ENCODE data around the gene KCNQ1. TPM values are rescaled to one million over a fixed set of nuclear protein-coding genes. Genes with fewer than 3 reads are reported as not detected.
A peak's percentile ranks its signal among the peaks of the same experiment; 100 is the strongest.

KCNQ1 gene
- total and polyA plus RNA-seq, 2 of the 13 experiments (the other 11 are each of a cell fraction or from before 2014, with no cell fraction given) = 0.02 to 0.08 TPM

DNA sequence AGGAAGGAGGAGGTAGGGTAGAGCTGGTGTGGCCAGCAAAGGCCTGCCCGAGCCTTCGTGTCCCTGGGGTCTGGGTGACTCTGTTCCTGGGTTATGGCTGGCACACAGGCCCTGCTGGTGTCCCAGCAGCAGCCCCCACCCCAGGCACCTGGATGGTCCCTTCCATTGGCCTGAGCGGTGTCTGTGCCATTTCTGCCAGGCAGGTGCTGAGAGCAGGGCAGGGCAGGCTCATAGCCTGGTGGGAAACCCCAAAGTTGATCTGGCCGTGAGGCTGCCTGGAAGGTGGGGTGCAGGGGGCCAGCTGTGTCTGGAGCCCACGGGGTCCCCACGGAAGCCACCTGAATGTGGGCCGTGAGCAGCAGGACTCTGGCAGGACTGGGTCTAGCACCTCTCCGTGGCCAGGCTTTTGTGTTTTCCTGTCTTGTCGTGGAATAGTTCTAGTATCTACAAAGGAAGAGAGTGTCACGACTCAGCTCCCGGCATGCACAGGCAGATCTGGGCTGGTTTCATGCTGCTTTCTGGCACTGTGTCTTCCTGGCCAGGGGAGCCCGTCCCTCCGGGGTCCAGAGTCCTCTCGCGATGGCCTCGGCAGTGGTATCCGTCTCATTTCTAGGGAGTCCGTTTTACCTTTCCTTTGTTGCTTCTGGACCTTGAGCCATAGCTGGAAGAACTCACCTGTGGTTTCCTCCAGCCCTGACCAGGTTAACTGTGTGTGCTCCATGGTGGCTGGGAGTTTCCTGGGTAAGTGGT is 83.7 kb downstream of the KCNQ1 start (continued):
- TF ChIP-seq MTA3 (CRISPR knock-in tag; IDR thresholded peaks at IDR 0.05) = no peak
- TF ChIP-seq CEBPG (CRISPR knock-in tag; IDR thresholded peaks at IDR 0.05) = no peak
- no peak for TF ChIP-seq PAF1 (CRISPR knock-in tag; IDR thresholded peaks at IDR 0.05)
- no peak for TF ChIP-seq GTF3A (CRISPR knock-in tag; conservative IDR thresholded peaks at IDR 0.05)
- TF ChIP-seq SP5 (CRISPR knock-in tag; IDR thresholded peaks at IDR 0.05; ENCODE audit: borderline replicate concordance, low read depth) = no peak
- no peak for TF ChIP-seq SMC3 (IDR thresholded peaks at IDR 0.05; ENCODE audit: low read length)
- TF ChIP-seq, protein P1, sequence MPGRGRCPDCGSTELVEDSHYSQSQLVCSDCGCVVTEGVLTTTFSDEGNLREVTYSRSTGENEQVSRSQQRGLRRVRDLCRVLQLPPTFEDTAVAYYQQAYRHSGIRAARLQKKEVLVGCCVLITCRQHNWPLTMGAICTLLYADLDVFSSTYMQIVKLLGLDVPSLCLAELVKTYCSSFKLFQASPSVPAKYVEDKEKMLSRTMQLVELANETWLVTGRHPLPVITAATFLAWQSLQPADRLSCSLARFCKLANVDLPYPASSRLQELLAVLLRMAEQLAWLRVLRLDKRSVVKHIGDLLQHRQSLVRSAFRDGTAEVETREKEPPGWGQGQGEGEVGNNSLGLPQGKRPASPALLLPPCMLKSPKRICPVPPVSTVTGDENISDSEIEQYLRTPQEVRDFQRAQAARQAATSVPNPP (CRISPR knock-in tag; IDR thresholded peaks at IDR 0.05) = no peak

DNA sequence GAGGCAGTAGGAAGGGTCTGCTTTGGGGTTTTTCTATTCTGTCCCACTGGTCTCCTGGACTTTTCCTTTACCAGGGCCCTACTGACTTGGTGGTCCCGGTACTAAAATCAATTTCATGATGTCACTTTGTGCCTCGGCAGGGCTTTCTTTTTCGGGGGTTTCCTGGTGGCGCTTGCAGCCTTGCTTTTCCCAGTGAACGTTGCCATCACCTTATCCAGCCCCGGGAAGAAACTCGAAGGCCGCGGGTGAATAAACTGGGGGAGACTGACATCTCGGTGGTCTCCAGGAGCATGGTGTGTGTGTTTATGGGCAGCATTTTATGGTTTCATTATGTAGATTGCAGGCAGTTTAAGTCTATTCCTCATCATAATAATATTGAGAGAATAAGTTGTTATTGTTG is 84.4 kb downstream of the KCNQ1 start:
- ATAC-seq (no peak), FAIRE-seq (no peak), DNase-seq (ENCODE audit: low spot score) (no peak)
- Histone ChIP-seq H3K4me3 (replicated peaks in 1 of 3; ENCODE audit: insufficient read depth in 1 of 3, low read depth in 2 of 3, low read length in 3 of 3) (no peak overlapping the region), H2AFZ (ENCODE audit: low read length) (no peak overlapping the region), H3K9ac (ENCODE audit: insufficient read depth, low read depth, low read length) (no peak overlapping the region), H4K20me1 (ENCODE audit: insufficient read depth, low read length) (peaks cover 3% of the 10 kb centered on the region; the same call in 1 of the 2 replicates), H3K27me3 (ENCODE audit: control insufficient read depth in 1 of 2, insufficient read depth in 2 of 2, low read length in 2 of 2) (peaks cover 18 to 65% of the 10 kb centered on the region in 2 experiments), H3K4me2 (ENCODE audit: low read depth, low read length) (peak overlapping the region; percentile 61), H3K9me3 (ENCODE audit: low read length) (no peaks in the 10 kb centered on the region), H3K27ac (ENCODE audit: extremely low read length, insufficient read depth, low read length) (no peak overlapping the region), H3K4me1 (ENCODE audit: insufficient read depth, low read length) (peaks cover 23% of the 10 kb centered on the region), H3K36me3 (replicated peaks in 1 of 2; ENCODE audit: control insufficient read depth in 1 of 2, insufficient read depth in 2 of 2, low read length in 2 of 2) (no peaks in the 10 kb centered on the region), H3K79me2 (ENCODE audit: insufficient read depth, low read length) (no peaks in the 10 kb centered on the region)
- intact Hi-C loops (cut with micrococcal nuclease; ENCODE audit: unreplicated experiment) = no loop called here
- ChIA-PET POLR2A (no interaction called here), CTCF (ENCODE audit: low intra/inter-chr PET ratio, low total read pairs) (interaction anchor here (1.5 to 2.3 kb wide), 2 partner anchors 99 to 101 kb away, joined by 3 to 14 read pairs; no protein-coding TSS in a partner anchor)
- BruUV-seq (replicated peaks) = no TSS peak
- 44% methylated on average over 10 of the region's 10 CpGs for WGBS (ENCODE audit: low lambda C conversion rate)
- in situ Hi-C loops (cut with HindIII; ENCODE audit: extremely low pct_ligation_motif_present, low pct_unique_long_range_greater_than_20kb) = loop anchor here (5.0 to 10.0 kb wide), 2 partner anchors 217 to 334 kb away; no protein-coding TSS in a partner anchor
- TF ChIP-seq ZNF446 (CRISPR knock-in tag; IDR thresholded peaks at IDR 0.05) (no peak), ZNF343 (CRISPR knock-in tag; IDR thresholded peaks at IDR 0.05) (no peak), POGZ (CRISPR knock-in tag; IDR thresholded peaks at IDR 0.05) (no peak), ZNF776 (CRISPR knock-in tag; IDR thresholded peaks at IDR 0.05) (no peak), ZBTB7A (CRISPR knock-in tag; IDR thresholded peaks at IDR 0.05) (no peak), RXRA (CRISPR knock-in tag; IDR thresholded peaks at IDR 0.05) (no peak), AGO1 (IDR thresholded peaks at IDR 0.05; ENCODE audit: low read depth, low read length, poor library complexity, severe bottlenecking) (no peak), ZNF30 (CRISPR knock-in tag; IDR thresholded peaks at IDR 0.05) (no peak), SOX13 (IDR thresholded peaks at IDR 0.05) (no peak), SOX13 (CRISPR knock-in tag; conservative IDR thresholded peaks at IDR 0.05 in 1 of 2, IDR thresholded peaks at IDR 0.05 in 1 of 2) (no peak)
- TF ChIP-seq, protein P2, sequence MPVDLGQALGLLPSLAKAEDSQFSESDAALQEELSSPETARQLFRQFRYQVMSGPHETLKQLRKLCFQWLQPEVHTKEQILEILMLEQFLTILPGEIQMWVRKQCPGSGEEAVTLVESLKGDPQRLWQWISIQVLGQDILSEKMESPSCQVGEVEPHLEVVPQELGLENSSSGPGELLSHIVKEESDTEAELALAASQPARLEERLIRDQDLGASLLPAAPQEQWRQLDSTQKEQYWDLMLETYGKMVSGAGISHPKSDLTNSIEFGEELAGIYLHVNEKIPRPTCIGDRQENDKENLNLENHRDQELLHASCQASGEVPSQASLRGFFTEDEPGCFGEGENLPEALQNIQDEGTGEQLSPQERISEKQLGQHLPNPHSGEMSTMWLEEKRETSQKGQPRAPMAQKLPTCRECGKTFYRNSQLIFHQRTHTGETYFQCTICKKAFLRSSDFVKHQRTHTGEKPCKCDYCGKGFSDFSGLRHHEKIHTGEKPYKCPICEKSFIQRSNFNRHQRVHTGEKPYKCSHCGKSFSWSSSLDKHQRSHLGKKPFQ (CRISPR knock-in tag; IDR thresholded peaks at IDR 0.05; ENCODE audit: insufficient replicate concordance) = no peak
- TF ChIP-seq, protein P3, sequence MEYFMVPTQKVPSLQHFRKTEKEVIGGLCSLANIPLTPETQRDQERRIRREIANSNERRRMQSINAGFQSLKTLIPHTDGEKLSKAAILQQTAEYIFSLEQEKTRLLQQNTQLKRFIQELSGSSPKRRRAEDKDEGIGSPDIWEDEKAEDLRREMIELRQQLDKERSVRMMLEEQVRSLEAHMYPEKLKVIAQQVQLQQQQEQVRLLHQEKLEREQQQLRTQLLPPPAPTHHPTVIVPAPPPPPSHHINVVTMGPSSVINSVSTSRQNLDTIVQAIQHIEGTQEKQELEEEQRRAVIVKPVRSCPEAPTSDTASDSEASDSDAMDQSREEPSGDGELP (IDR thresholded peaks at IDR 0.05; ENCODE audit: borderline replicate concordance, low read depth) = no peak

All from HepG2 (cell line).